Measurements from ENCODE around the gene STX16.

STX16 gene

DNA sequence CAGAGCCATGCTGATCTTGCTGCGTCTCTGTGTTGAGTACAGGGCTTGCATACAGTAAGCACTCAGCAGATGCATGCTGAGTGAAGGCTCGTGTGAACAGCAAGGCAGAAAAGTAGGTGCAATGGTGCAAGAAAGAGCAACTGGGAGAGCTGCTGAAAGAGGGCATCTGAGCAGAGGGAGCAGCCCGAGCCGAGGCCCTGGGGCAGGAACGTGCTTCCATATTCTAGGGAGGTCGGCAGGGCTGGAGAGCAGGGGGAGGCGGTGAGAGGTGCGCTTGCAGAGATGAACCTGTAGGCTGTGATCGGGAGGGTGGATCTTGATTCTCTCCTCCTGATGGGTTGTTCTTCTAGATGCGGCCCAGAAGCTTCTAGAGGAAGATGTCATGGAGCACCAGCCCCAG lies 26.4 kb upstream of the STX16 start:
- DNase-seq, result no peak

DNA sequence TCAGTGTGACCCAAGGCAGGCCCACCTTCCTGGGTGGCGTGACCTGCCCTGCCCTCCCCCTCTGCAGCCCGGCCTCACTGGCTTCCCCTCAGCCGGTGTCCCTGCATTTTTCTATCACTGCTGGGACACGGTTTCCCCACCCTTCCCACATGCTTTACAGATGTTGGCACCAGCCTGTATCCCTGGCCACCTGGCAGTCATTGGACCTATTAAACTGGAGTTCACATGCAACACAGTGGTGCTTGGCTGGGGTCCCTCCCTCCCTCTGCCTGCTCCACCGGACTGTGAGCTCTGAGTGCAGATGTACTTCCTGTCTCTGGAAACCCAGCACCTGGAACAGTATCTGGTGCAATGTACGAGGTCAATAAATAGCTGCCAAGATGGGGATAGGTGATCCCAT lies 25.5 kb upstream of the STX16 start:
- no peak for DNase-seq

More for the DNA sequence above, 26.4 kb upstream of the STX16 start:
- TF ChIP-seq POLR2A (IDR thresholded peaks at IDR 0.05; ENCODE audit: low read length) (no peak), GATA1 (IDR thresholded peaks at IDR 0.05; ENCODE audit: low read depth, low read length) (no peak)

DNA sequence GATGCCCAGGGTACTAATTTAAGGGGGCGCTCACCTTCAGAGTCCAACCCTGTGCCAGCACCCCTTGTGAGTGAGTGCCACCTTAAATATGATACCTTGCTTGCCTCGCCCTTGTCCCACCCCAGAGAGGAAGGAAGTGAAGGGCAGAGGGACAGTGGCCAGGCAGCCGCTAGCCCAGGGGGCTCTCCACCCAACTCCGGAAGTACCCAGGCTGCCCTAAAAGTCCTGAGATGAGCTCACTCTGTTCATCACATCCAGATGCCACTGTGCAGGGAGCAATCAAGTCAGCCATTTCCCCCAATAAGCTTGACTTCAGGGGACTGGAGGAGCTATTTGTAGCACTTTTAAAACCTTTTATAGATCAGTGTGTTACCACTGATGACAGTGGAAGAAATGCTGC lies 25.0 kb upstream of the STX16 start:
- no peak for TF ChIP-seq GATA1 (IDR thresholded peaks at IDR 0.05; ENCODE audit: low read depth, low read length)
- TF ChIP-seq POLR2A (IDR thresholded peaks at IDR 0.05; ENCODE audit: low read length), result no peak
- DNase-seq, result no peak

More for the DNA sequence above, 25.5 kb upstream of the STX16 start:
- TF ChIP-seq GATA1 (IDR thresholded peaks at IDR 0.05; ENCODE audit: low read depth, low read length) (no peak), POLR2A (IDR thresholded peaks at IDR 0.05; ENCODE audit: low read length) (no peak)

DNA sequence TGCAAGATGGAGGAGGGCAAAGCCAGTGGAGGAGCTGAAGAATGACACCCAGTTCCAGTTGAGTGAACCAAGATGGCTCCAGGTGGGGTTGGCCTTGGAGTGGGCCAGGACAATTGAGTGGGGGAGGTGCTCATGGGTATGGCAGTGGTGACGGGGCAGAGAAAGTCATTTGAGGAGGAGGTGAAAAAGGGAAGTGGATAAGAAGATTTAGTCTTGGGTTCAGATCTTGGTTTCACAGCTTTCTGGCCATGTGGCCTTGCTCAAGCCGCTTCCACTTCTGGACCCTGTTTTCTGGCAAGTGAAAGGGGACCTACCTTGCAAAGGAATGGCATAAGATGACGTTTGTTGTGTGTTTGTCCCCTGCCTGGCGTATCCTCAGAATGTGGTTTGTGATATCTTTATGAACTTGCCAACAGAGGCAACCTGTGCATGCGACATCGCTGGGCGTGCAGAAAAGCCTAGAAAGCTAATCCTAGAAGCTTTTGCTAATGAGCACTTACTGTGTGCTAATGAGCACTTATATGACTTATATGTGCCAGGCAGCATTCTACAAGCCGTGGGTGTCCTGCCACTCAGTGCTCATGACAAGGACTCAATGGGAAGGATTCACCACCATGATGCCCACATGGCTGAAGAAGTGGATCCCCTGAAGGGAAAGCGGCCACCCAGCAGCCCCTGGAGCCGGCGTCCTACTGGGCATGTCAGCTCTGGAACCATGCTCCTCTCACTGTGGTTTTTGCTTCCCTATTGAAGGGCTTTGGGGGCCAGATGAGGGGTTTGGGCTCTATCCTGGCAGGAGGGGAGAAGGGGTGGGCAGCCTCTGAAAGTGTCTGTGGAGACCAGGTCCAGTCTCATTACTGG lies 23.6 kb upstream of the STX16 start:
- DNase-seq, result no peak
- TF ChIP-seq POLR2A (IDR thresholded peaks at IDR 0.05; ENCODE audit: low read length), result no peak
- TF ChIP-seq GATA1 (IDR thresholded peaks at IDR 0.05; ENCODE audit: low read depth, low read length), result no peak

DNA sequence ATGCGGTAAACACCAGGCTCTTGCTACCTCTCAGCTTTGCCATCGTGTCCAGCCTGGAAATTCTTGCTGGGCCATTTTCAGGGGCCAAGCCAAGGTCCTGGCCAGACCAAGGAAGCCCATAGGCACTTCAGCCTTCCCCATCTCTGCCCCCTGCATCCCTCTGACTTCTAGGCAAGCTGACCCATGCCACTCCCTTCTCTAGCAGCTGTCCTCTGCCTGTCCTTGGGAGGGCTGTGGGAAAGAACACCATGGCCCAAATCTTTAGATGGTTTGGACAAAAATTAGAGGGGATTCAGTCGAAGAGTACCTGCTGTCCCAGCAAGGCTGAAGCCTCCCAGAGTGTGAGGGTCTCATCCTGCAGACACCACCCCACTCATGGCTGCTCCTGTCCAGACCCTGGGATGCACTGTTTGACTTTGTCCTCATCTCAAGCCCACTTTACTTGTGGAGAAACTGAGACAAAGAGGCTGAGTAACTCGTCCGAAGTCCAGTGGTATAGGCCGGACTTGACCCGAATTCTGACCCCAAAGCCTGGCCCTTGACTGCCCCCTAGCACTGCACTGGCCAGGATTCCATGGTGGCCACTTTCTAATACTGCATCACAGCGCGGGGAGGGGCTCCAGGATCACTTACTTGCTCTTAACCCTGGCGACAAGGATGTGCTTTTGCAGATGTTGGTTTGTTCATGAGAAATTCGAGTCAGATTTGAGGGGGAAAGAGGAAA lies 22.4 kb upstream of the STX16 start:
- no peak for TF ChIP-seq GATA1 (IDR thresholded peaks at IDR 0.05; ENCODE audit: low read depth, low read length)
- TF ChIP-seq POLR2A (IDR thresholded peaks at IDR 0.05; ENCODE audit: low read length), result no peak
- DNase-seq, result no peak

DNA sequence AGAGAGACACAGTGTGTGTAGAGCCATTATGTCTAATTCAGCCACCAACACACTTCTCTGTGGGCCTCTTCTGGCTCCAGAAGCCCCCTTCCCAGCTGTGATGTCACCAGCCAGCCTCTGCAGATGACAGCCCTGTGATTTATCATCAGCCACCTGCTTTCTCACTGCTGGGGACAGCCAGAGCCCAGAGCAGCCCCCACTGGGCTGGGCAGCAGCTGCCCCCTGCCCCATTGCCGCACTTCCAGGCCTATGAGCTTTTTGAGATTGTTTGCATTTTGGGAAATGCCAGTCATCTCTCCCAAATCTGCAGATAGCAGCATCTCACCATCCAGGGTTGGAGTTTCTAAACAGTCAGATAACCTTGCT lies 21.9 kb upstream of the STX16 start:
- no peak for TF ChIP-seq POLR2A (IDR thresholded peaks at IDR 0.05; ENCODE audit: low read length)
- no peak for TF ChIP-seq GATA1 (IDR thresholded peaks at IDR 0.05; ENCODE audit: low read depth, low read length)
- no peak for DNase-seq

DNA sequence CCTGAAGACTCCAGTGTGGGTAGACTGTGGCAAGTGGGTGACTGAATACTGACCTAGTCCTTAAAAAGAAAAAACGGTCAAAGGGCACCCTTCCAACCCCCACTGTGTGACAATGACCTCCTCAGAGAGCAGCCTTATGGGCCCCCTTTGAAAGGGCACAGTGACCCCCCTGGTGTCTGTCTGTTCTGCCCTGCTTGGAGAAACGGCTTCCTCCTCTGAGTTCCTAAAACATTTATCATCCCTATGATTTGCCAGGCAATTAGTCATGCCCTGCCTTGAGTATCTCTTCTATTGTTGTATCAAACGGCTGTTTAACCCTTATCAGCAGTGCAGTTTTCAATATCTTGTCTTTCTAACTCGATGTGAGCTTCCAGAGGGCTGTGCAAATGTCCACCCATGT lies 21.0 kb upstream of the STX16 start:
- TF ChIP-seq POLR2A (IDR thresholded peaks at IDR 0.05; ENCODE audit: low read length), result no peak
- no peak for TF ChIP-seq GATA1 (IDR thresholded peaks at IDR 0.05; ENCODE audit: low read depth, low read length)
- DNase-seq, result no peak

DNA sequence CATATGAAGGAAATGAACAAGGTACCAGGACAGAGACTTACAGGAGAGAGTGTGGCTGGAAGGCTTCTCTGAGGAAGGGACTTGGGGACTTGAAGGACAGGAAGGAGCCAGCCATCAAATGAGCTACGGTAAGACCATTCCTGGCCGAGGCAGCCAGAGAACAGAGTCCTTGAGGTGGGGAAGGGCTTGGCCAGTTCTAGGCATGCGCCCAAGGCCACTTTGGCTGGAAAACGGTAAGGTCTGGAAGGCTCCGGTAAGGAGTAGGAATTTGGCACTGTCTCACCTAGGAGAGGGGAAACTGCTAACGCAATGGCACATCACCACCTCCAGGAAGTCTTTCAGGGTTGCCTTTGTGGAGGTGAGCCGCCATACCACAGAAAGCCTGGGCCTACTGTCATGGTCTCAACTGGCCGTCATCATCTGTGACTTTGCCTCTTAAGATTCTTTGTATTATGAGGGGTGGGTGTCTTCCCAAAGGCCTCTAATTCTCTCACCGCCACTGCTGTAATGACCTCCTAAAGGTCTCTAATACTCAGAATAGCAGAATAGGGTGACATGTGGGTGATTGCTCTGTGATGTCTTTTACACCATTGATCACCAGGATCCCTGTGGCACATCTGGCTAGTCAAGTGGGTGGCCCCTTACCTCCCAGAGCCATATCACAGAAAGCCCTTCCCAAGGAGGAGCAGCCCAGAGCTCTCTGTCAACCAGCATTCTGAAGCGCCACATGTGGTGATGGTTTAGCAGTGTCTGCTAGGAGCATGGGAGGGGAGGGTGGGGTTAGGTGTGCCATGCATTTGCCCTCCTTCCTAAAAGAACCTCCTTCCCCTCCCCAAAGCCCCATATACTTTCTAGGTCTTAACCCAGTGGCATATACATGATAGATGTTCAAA lies 17.7 kb upstream of the STX16 start:
- DNase-seq, result no peak
- TF ChIP-seq GATA1 (IDR thresholded peaks at IDR 0.05; ENCODE audit: low read depth, low read length) (no peak), POLR2A (IDR thresholded peaks at IDR 0.05; ENCODE audit: low read length) (no peak)

DNA sequence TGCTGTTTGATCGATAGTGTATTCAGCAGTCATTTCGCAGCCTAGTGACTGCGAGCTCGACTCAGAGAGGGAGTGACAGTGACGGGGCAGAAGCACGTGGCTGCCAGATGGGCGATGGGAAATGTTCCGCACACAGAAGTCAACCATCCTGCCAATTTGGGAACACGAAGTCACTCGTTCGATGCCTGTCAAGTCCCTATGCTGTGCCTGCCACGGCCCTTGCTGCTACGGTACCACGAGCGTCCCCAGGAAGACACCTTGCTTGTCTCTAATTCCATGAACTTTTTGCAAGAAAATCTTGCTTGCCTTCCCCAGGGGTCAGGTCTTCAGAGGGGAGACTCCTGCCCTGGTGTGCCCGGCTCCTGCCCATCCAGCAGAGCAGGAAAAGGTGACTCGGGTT lies 17.0 kb upstream of the STX16 start:
- TF ChIP-seq GATA1 (IDR thresholded peaks at IDR 0.05; ENCODE audit: low read depth, low read length) (no peak), POLR2A (IDR thresholded peaks at IDR 0.05; ENCODE audit: low read length) (no peak)
- DNase-seq, result no peak

DNA sequence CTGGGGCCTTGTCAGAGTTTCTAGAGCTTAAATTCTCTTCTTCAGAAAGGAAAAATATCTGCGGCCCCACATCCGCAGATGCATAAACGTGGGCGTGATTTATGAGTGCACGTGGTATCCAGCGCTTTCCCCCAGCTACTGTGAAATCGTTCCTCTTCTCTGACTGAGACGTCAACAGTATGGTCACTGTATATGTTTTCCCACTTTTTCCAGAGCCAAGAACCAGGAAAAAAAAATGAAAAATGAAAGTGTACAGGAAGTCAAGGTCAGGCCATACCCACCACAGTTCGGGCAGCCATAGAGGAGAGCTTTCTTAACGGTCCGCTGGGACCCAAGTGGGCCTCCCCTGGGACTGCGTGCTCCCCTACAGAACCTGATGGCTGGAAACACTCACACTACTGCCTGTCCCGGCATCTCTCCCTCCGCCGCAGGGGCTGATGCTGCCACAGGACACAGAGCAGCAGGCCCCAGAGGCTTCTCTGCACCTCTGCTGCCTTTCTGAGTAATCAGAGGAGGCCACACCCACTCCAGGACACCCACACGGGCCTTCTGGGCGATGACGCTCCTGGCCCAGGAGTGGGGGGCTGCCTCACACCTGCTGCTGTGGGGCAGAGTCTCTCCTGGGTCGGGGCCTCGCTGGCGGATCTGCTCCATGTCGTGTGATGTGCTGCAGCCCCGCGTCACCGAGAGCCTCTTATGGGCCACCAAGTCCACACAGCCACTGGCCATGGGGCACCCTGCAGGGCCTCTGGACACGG lies 16.4 kb upstream of the STX16 start:
- TF ChIP-seq POLR2A (IDR thresholded peaks at IDR 0.05; ENCODE audit: low read length) (no peak), GATA1 (IDR thresholded peaks at IDR 0.05; ENCODE audit: low read depth, low read length) (no peak)
- no peak for DNase-seq

DNA sequence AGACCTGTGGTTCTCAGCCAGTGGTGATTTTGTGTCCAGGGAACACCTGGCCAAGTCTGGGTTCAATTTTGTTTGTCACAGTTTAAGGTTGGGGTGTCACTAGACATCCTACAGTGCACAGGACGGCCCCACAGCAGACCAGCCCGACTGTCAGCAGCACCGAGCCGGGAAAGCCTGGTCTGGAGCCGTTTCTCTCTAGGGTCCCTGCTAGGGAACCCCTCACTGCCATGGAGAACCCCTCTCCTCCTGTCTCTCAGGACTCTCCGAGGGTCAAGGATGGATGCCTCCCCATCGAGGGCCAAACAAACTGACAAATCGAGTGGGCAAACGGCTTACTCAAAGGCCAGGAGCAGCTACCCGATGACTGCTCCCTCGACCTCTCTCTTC lies 15.8 kb upstream of the STX16 start:
- no peak for DNase-seq
- no peak for TF ChIP-seq POLR2A (IDR thresholded peaks at IDR 0.05; ENCODE audit: low read length)
- no peak for TF ChIP-seq GATA1 (IDR thresholded peaks at IDR 0.05; ENCODE audit: low read depth, low read length)

DNA sequence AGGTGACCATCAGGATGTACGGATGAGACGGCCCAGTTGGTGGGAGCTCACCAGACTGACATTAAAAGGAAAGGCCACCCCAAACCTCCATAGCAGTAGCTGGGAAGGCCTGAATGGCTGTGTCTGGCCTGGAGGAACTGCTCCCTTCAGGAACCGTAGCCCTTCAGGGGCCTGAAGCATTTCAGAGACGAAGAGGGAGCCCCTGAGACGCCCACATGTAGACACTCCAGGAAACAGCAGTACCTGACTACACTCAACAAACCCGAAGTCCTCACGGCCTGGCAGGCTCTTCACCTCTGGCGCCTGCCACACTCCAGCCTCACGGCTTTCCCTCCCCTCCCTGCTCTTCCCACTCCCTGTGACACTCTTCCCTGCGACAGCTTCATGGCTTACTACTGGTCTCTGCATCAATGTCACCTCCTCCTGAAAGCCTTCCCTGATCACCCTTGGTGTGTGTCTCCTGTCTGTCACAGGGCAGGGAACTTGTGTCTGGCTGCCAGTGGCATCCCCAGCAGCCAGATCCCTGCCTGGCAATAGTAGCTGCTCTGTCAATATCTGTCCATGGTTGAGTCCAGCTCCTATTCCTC lies 14.6 kb upstream of the STX16 start:
- TF ChIP-seq POLR2A (IDR thresholded peaks at IDR 0.05; ENCODE audit: low read length), result no peak
- TF ChIP-seq GATA1 (IDR thresholded peaks at IDR 0.05; ENCODE audit: low read depth, low read length), result no peak
- DNase-seq, result no peak

DNA sequence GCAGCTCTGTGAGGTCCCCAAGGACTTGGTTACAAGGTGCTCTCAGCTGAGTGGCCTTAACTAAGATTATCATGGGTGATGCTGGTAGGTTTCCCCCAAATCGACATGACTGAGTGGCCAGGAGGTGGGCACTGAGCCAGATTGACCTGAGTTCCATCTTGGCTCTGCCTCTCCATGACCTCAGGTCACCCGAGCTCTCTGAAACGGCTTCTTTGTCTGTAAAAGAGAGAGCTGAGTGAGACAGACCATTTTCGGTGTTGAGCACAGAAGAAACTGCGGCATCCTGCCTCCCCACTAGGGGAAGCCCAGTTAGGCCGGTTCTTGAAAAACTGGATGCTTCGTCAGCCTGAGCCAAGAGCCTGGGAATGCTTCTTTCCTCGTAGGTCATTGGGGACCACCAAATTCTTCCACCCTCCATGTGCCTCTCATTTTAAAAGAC lies 14.1 kb upstream of the STX16 start:
- no peak for TF ChIP-seq GATA1 (IDR thresholded peaks at IDR 0.05; ENCODE audit: low read depth, low read length)
- TF ChIP-seq POLR2A (IDR thresholded peaks at IDR 0.05; ENCODE audit: low read length), result no peak
- no peak for DNase-seq
